ENCODE measurements around the gene MYO7B. TPM values are rescaled to one million over a fixed set of nuclear protein-coding genes. Genes with fewer than 3 reads are reported as not detected.
"Not testable (repeated sequence)": the region's sequence is repeated elsewhere in the genome, so short reads cannot be mapped to it uniquely, and the experiment has no call there.

Gene MYO7B
- total RNA-seq, 1 donor from 2014 or later = 0.07 TPM

DNA sequence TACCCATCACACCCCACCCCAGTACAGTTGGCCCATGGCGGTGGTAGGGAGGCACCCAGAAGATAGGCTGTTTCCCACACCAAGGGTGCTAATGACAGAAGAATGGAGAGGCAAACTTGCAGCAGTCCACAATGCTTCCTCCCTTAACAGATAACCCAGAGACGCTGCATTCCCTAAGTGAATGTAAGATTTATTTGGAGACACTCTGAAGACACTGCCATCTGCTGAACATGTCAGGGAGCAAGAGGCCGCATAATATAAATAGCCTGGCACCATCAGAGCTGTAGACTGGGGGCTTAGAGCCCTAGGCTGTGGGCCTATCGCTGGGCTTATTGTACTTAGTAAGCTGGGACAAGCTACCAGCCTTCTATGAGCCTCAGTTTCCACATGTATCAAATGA lies 7.0 kb upstream of the MYO7B start:
- H3K36me3 Mint-ChIP-seq (ENCODE audit: low read depth) = peaks cover 8% of the 10 kb centered on the region
- no peak for DNase-seq
- H3K27ac Mint-ChIP-seq = no peak overlapping the region
- peaks cover 4% of the 10 kb centered on the region for H3K9me3 Mint-ChIP-seq
- H3K4me1 Mint-ChIP-seq = peaks cover 18% of the 10 kb centered on the region
- H3K27me3 Mint-ChIP-seq = peaks cover 13% of the 10 kb centered on the region
- H3K4me3 Mint-ChIP-seq = no peak overlapping the region
- intact Hi-C loops (cut with micrococcal nuclease) = loop anchor here (10.0 kb wide), 1 partner anchor 874 kb away; the partner anchor contains the start of gene GYPC

DNA sequence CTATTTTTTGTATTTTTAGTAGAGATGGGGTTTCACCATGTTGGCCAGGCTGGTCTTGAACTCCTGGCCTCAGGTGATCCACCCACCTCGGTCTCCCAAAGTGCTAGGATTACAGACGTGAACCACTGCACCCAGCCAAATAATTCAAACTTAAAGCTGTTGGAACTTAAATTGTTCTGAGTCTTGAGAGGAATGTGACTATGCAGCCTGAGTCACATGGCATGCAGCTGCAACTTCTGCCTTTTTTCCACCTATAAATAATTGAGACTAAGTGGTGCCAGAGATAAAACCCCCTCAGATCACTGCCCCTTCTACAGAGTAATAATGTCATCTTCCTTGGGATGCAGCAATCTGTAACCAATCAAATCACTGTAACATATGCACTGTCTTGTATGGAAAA lies 6.1 kb upstream of the MYO7B start:
- intact Hi-C loops (cut with micrococcal nuclease) = loop anchor here (10.0 kb wide), 1 partner anchor 875 kb away; the partner anchor contains the start of gene GYPC

DNA sequence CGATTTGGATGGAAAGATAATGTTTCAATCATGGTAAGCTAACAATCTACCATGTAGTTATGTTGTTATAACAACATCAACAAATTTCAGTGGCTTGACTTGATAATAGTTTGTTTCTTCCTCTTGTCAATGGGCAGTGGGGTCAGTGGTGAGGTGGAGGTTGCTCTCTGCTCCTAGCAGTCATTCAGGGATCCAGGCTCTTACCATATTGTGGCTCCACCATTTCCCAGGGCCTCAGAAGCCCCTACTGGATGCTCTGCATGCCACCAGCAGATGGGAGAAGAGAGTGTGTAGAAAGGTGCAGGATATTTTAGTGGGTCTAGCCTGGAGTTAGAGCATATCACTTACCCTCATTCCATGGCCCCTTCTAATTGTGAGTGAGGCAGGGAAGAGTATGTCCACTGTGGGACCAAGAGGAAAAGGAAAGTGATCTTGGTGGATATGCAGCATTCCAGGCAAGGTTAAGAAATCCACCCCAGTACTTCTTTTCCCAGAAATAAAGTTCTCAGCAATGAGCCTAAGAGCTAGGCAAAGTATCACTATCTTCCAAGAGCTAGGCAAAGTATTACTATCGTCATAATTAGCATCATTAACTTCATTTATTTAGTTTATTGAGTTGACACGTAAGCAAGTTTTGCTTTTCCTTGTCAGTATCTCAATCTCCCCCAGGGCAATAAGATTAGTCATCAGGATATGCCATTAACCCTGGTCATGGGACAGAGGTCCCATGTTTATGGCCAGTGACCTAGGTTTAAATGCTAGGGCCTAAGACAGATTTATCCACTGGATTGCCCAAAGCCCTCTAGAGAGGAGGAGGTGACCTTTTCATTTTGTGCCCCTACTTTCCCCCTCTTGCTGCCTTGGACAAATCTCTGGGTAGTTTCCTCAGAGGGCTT lies 5.0 kb upstream of the MYO7B start:
- intact Hi-C loops (cut with micrococcal nuclease) = no loop called here
- Mint-ChIP-seq H3K36me3 (ENCODE audit: low read depth) (peaks cover 3% of the 10 kb centered on the region), H3K9me3 (peaks cover 4% of the 10 kb centered on the region), H3K4me1 (peaks cover 10% of the 10 kb centered on the region), H3K27ac (no peak overlapping the region), H3K4me3 (no peak overlapping the region), H3K27me3 (peaks cover 20% of the 10 kb centered on the region)
- no peak for DNase-seq

More for the DNA sequence above, 6.1 kb upstream of the MYO7B start:
- H3K27ac Mint-ChIP-seq; H3K36me3 Mint-ChIP-seq (ENCODE audit: low read depth); H3K9me3 Mint-ChIP-seq; DNase-seq; H3K4me3 Mint-ChIP-seq: not testable (repeated sequence)
- H3K4me1 Mint-ChIP-seq = peaks cover 13% of the 10 kb centered on the region
- H3K27me3 Mint-ChIP-seq = peaks cover 20% of the 10 kb centered on the region

GRCh38 chr2:127531221-127531648 lies 4.2 kb upstream of the MYO7B start:
- DNase-seq = no peak
- Mint-ChIP-seq H3K9me3 (peaks cover 4% of the 10 kb centered on the region), H3K27me3 (peaks cover 20% of the 10 kb centered on the region), H3K4me1 (peaks cover 10% of the 10 kb centered on the region), H3K27ac (no peak overlapping the region), H3K36me3 (ENCODE audit: low read depth) (no peaks in the 10 kb centered on the region), H3K4me3 (no peak overlapping the region)
- intact Hi-C loops (cut with micrococcal nuclease) = no loop called here

DNA sequence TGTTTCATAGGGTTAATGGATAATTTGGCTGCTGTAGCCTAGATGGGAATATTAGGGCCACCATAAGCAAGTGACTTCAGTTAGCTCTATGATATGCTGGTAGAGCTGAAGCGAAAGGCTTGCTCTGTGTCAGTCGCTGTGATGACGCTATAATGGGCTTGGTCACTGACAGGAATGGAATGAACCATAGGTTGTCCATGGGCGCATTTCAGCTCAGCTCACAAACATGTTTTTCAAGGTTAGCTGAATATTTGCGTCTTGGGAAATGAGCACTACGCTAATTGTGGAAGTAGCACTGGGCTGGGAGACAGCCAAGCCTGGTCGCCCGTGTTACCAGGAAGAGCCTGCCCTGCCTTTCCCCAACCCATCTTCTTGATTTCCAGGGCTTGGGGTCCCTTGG lies 3.2 kb upstream of the MYO7B start:
- DNase-seq = no peak
- Mint-ChIP-seq H3K4me1 (peaks cover 2% of the 10 kb centered on the region), H3K9me3 (peaks cover 4% of the 10 kb centered on the region), H3K4me3 (no peak overlapping the region), H3K27me3 (peaks cover 21% of the 10 kb centered on the region), H3K36me3 (ENCODE audit: low read depth) (no peaks in the 10 kb centered on the region), H3K27ac (no peak overlapping the region)
- intact Hi-C loops (cut with micrococcal nuclease) = no loop called here

DNA sequence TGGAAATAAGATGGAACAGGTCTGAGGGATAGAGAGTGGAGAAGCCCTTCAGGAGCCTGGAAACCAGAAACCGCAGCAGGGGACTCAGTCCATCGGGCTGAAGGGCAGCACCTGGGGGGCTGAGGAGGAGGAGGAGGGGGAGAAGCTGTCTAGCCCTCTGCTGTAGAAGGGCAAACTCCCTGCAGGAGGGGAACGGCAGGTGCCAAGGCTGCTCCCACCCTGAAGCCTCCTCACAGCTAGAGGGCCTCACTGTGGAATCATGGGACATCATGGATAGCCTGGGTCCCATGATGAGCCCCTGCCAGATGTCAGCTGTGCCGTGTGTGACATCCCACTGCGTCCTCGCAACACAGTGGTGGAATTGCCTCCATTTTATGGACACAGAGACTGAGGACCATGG lies 435 bp downstream of the MYO7B start:
- Mint-ChIP-seq H3K36me3 (ENCODE audit: low read depth) (no peaks in the 10 kb centered on the region), H3K4me1 (no peaks in the 10 kb centered on the region), H3K4me3 (no peak overlapping the region), H3K9me3 (no peaks in the 10 kb centered on the region), H3K27ac (no peak overlapping the region), H3K27me3 (peaks cover 32% of the 10 kb centered on the region)
- intact Hi-C loops (cut with micrococcal nuclease) = no loop called here
- DNase-seq = no peak

GRCh38 chr2:127536707-127537541 lies 1.4 kb downstream of the MYO7B start:
- Mint-ChIP-seq H3K27me3 (peaks cover 34% of the 10 kb centered on the region), H3K4me3 (no peak overlapping the region), H3K27ac (no peak overlapping the region), H3K36me3 (ENCODE audit: low read depth) (no peaks in the 10 kb centered on the region), H3K4me1 (no peaks in the 10 kb centered on the region), H3K9me3 (no peaks in the 10 kb centered on the region)
- DNase-seq = no peak
- intact Hi-C loops (cut with micrococcal nuclease) = no loop called here

GRCh38 chr2:127537644-127538043 lies 2.2 kb downstream of the MYO7B start:
- Mint-ChIP-seq H3K27me3 (peaks cover 39% of the 10 kb centered on the region), H3K27ac (no peak overlapping the region), H3K36me3 (ENCODE audit: low read depth) (no peaks in the 10 kb centered on the region), H3K9me3 (no peaks in the 10 kb centered on the region), H3K4me3 (no peak overlapping the region), H3K4me1 (no peaks in the 10 kb centered on the region)
- intact Hi-C loops (cut with micrococcal nuclease) = no loop called here
- DNase-seq = no peak

DNA sequence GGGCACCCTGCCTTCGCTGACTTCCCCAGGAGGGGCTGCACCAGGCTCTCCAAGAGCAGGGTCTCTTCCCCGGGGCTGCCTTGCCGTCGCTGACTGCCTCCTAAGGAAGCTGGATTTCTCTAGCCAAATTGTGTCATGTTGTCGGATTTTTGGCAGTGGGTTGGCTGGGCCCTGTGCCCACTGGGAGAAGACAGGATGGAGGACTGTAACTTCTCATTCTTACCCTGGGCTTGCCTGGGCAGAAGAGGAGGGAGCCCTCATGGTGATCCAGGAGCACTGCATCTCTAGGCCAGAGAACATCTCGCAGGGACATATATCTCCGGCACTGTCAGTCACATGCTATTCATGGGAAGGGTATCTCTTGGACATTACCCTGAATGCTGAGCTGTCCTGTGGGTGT lies 6.3 kb downstream of the MYO7B start:
- Mint-ChIP-seq H3K27ac (no peak overlapping the region), H3K4me1 (no peaks in the 10 kb centered on the region), H3K9me3 (peaks cover 3% of the 10 kb centered on the region)

DNA sequence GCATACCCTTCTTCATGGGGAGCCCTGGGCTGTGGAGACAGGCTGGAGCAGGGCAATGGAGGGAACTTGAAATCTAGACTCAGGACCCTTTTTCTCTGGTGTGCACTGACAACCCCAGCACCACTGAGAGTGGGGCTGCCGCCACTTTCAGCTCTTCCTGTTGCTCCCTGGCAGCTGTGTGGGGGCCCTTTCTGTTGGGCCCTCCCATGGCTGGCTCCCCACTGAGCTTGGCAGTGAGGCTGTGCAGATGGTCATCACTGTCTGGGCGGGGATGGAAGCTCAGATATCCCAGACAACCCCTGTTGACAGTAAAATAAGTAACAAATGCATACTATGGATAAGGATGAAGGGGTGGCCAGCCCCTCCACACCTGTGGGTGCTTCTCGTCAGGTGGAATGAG lies 6.7 kb downstream of the MYO7B start:
- intact Hi-C loops (cut with micrococcal nuclease) = no loop called here
- Mint-ChIP-seq H3K4me3 (no peak overlapping the region), H3K36me3 (ENCODE audit: low read depth) (no peaks in the 10 kb centered on the region), H3K27ac (no peak overlapping the region), H3K4me1 (no peaks in the 10 kb centered on the region), H3K9me3 (peaks cover 6% of the 10 kb centered on the region), H3K27me3 (peaks cover 41% of the 10 kb centered on the region)
- no peak for DNase-seq

More for the DNA sequence above, 6.3 kb downstream of the MYO7B start:
- peaks cover 38% of the 10 kb centered on the region for H3K27me3 Mint-ChIP-seq
- no peak for DNase-seq
- H3K36me3 Mint-ChIP-seq (ENCODE audit: low read depth) = no peaks in the 10 kb centered on the region
- intact Hi-C loops (cut with micrococcal nuclease) = no loop called here
- H3K4me3 Mint-ChIP-seq = no peak overlapping the region

DNA sequence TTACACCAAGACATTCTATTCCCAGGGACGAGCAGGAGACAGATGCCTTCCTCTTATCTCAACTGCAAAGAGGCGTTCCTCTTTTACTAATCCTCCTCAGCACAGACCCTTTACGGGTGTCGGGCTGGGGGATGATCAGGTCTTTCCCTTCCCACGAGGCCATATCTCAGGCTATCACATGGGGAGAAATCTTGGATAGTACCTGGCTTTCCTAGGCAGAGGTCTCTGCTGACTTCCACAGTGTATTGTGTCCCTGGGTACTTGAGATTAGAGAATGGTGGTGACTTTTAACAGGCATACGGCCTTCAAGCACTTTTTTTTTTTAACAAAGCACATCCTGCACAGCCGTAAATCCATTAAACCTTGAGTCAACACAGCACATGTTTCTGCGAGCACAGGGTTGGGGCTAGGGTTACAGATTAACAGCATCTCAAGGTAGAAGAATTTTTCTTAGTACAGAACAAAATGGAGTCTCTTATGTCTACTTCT lies 7.6 kb downstream of the MYO7B start:
- H3K27me3 Mint-ChIP-seq = peaks cover 42% of the 10 kb centered on the region

GRCh38 chr2:127545189-127545588 lies 9.7 kb downstream of the MYO7B start:
- intact Hi-C loops (cut with micrococcal nuclease) = no loop called here
- H3K4me1 Mint-ChIP-seq = no peaks in the 10 kb centered on the region

More for the DNA sequence above, 7.6 kb downstream of the MYO7B start:
- intact Hi-C loops (cut with micrococcal nuclease); H3K36me3 Mint-ChIP-seq (ENCODE audit: low read depth); DNase-seq; H3K4me3 Mint-ChIP-seq; H3K27ac Mint-ChIP-seq; H3K9me3 Mint-ChIP-seq; H3K4me1 Mint-ChIP-seq: not testable (repeated sequence)

GRCh38 chr2:127545796-127546195 lies 10.3 kb downstream of the MYO7B start:
- peaks cover 6% of the 10 kb centered on the region for H3K9me3 Mint-ChIP-seq
- no peak for DNase-seq
- H3K36me3 Mint-ChIP-seq (ENCODE audit: low read depth) = no peaks in the 10 kb centered on the region
- no peak overlapping the region for H3K4me3 Mint-ChIP-seq
- intact Hi-C loops (cut with micrococcal nuclease) = no loop called here
- H3K27ac Mint-ChIP-seq = no peak overlapping the region
- peaks cover 44% of the 10 kb centered on the region for H3K27me3 Mint-ChIP-seq
- no peaks in the 10 kb centered on the region for H3K4me1 Mint-ChIP-seq

More at GRCh38 chr2:127545189-127545588, 9.7 kb downstream of the MYO7B start:
- Mint-ChIP-seq H3K27ac (no peak overlapping the region), H3K4me3 (no peak overlapping the region), H3K27me3 (peaks cover 44% of the 10 kb centered on the region), H3K36me3 (ENCODE audit: low read depth) (no peaks in the 10 kb centered on the region), H3K9me3 (peaks cover 6% of the 10 kb centered on the region)
- no peak for DNase-seq

- no peak overlapping the region for H3K27ac Mint-ChIP-seq
- no peaks in the 10 kb centered on the region for H3K36me3 Mint-ChIP-seq (ENCODE audit: low read depth)
- no peak for DNase-seq
- peaks cover 6% of the 10 kb centered on the region for H3K9me3 Mint-ChIP-seq
- peaks cover 47% of the 10 kb centered on the region for H3K27me3 Mint-ChIP-seq
- intact Hi-C loops (cut with micrococcal nuclease) = no loop called here
- H3K4me3 Mint-ChIP-seq = no peak overlapping the region
- no peaks in the 10 kb centered on the region for H3K4me1 Mint-ChIP-seq
Observed at GRCh38 chr2:127546797-127547196, 11.3 kb downstream of the MYO7B start.
